Measurements from ENCODE around the gene THAP6.

The THAP6 gene

GRCh38 chr4:75544870-75545269 lies 30.6 kb downstream of the THAP6 start:
- Histone ChIP-seq H3K4me3 (no peak overlapping the region), H3K27ac (no peak overlapping the region)
- DNase-seq (ENCODE audit: low spot score): no peak
- TF ChIP-seq CTCF (IDR thresholded peaks at IDR 0.05): no peak

- no peak overlapping the region for H3K4me3 ChIP-seq
- DNase-seq (ENCODE audit: low spot score): no peak
- no peak for TF ChIP-seq CTCF (IDR thresholded peaks at IDR 0.05)
- H3K27ac ChIP-seq: no peak overlapping the region
Observed at GRCh38 chr4:75545526-75545925, 31.3 kb downstream of the THAP6 start.

DNA sequence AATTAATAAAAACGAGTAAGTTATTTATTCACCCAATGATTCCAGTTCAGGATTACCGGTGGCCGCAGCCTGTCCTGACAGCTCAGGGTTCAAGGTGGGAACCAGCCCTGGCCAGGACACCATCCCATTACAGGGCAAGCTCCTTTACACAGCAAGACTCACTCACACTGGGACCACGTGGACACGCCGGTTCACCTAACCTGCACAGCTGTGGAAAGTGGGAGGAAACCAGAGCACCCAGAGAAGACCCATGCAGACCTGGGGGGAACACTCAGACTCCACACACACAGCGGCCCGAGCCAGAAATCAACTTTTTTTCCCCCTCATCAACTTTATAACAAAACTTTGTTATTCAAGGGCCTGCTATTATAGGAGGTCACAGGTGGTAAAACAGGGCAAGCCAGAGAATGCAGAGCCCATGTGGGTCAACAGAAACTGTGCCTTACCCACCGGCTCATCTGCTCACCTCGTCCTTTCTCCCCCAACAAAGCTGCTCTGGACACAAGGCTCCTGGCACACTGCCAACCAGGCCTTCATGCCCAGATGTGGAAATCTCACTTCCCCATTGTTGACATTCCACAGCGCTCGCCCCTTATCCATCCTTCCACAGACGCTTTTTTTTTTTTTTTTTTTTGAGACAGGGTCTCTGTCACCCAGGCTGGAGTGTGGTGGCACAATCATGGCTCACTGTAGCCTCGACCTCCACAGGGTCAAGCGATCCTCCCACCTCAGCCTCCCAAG lies 33.5 kb downstream of the THAP6 start:
- TF ChIP-seq CTCF (IDR thresholded peaks at IDR 0.05): no peak
- no peak for DNase-seq (ENCODE audit: low spot score)
- H3K4me3 ChIP-seq: no peak overlapping the region

GRCh38 chr4:75549019-75549418 lies 34.7 kb downstream of the THAP6 start:
- Histone ChIP-seq H3K27ac (no peak overlapping the region), H3K4me3 (no peak overlapping the region)
- no peak for TF ChIP-seq CTCF (IDR thresholded peaks at IDR 0.05)
- DNase-seq (ENCODE audit: low spot score): no peak

More for the DNA sequence above, 33.5 kb downstream of the THAP6 start:
- H3K27ac ChIP-seq: no peak overlapping the region

DNA sequence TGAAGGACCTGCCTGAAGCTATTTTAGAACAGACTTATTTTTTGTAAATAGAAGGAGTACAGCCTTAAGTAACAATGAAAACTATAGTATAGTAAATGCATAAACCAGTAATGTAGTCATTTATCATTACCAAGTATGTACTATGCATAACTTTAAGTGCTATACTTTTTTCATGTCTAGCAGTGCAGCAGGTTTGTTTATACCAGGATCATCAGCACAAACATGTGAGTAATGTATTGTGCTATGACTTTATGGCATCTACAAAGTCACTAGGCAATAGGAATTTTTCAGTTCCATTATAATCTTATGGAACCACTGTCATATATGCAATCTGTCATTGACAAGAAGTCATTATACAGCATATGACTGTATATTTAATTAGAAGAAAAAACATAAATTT lies 38.2 kb downstream of the THAP6 start:
- TF ChIP-seq CTCF (IDR thresholded peaks at IDR 0.05): no peak
- DNase-seq (ENCODE audit: low spot score): no peak

DNA sequence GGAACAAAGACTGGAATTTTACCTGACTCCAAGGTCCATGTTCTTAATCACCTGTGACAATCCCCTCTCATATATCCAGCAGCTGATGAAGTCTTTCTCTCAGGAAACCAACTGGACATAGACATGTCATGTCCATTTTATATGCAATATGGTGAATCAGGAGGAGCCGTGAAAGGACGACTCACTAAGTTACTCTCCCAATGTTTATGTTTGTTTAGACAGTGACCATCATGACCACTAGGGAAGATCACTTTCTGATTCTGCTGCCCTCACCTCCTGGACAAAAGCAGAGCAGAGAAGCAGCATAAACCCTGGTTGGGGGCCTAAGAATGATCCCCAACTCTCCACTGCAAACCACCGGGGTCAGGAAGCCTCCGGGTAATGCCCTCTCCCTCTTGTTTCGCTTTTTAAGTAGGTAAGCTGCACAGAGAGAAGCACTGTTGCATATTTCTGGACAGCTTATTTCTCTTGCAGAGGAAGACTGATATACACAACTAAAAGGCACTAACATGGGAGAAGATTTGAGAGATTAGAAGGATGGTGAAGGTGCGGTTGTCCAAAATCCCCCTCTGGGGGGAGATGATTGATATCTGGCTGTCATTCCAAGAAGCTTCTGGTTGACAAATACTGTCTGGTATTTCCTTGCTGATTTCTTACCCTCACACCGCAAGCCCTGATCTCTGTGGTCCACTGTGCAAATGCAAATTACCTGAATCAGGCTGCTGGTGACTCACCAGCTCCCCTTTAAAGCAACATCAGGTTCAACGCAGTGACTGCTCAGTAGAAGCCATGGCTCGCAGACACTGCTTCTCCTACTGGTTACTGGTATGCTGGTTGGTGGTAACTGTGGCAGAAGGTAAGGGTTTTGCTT lies 41.3 kb downstream of the THAP6 start, which contains the start of gene ODAPH:
Gene ODAPH, plus strand, starts transcription at position 773 of the 871 bp plus-strand sequence. Its CDS starts 17 bp downstream, at position 790.
- Histone ChIP-seq H3K27ac (no peak within 1 kb of the TSS), H3K4me3 (no peak within 1 kb of the TSS)
- DNase-seq (ENCODE audit: low spot score): no peak
- no peak for TF ChIP-seq CTCF (IDR thresholded peaks at IDR 0.05)

More for the DNA sequence above, 38.2 kb downstream of the THAP6 start:
- no peak overlapping the region for H3K4me3 ChIP-seq
- H3K27ac ChIP-seq: no peak overlapping the region

All from coronary artery (tissue), 2 donors.